HFF-Myc (cell line): Measurements from ENCODE around the gene RXFP3.
A peak's percentile ranks its signal among the peaks of the same experiment; 100 is the strongest.

Experiments used
- DNase-seq: peaks from one replicate; pipeline ENCODE4 v3.0.0-alpha.2; 2011; ENCODE audit warnings: low read depth; ENCODE audit errors: extremely low read depth
- H3K4me3 ChIP-seq: replicated peaks from 2 replicates; pipeline ENCODE4 v1.5.1; 2011; ENCODE audit warnings: low read depth, mild to moderate bottlenecking, control low read depth, low read length
- CTCF ChIP-seq: IDR thresholded peaks from 2 replicates; pipeline ENCODE4 v1.5.1; 2012; ENCODE audit warnings: mild to moderate bottlenecking, low read depth, low read length, control low read depth; ENCODE audit errors: missing control alignments

Gene RXFP3

GRCh38 chr5:33968211-33969005 lies 32.2 kb downstream of the RXFP3 start:
- no peak overlapping the region for H3K4me3 ChIP-seq
- DNase-seq: no peak
- no peak for TF ChIP-seq CTCF

- no peak overlapping the region for H3K4me3 ChIP-seq
- DNase-seq: peak; percentile 33
- peak; percentile 86 for TF ChIP-seq CTCF
Measured at GRCh38 chr5:33969572-33970452, 33.6 kb downstream of the RXFP3 start.

GRCh38 chr5:33973271-33973670 lies 37.1 kb downstream of the RXFP3 start:
- TF ChIP-seq CTCF: no peak
- no peak for DNase-seq
- H3K4me3 ChIP-seq: no peak overlapping the region

- TF ChIP-seq CTCF: no peak
- no peak for DNase-seq
- no peak overlapping the region for H3K4me3 ChIP-seq
Measured at GRCh38 chr5:33975852-33976251, 39.7 kb downstream of the RXFP3 start.

- no peak for DNase-seq
- no peak for TF ChIP-seq CTCF
- H3K4me3 ChIP-seq: no peak overlapping the region
Measured at GRCh38 chr5:33976307-33976706, 40.1 kb downstream of the RXFP3 start.

- no peak for TF ChIP-seq CTCF
- no peak overlapping the region for H3K4me3 ChIP-seq
- no peak for DNase-seq
Measured at GRCh38 chr5:33978306-33978705, 42.1 kb downstream of the RXFP3 start.
